ENCODE measurements around the gene DNER.

GRCh38 chr2:229654437-229654836 lies 59.9 kb downstream of the DNER start:
- TF ChIP-seq CTCF (IDR thresholded peaks at IDR 0.05 in 2 of 3, conservative IDR thresholded peaks at IDR 0.05 in 1 of 3; ENCODE audit: control insufficient read depth in 2 of 3, extremely low read depth in 1 of 3, insufficient read depth in 1 of 3, low read depth in 3 of 3, low read length in 3 of 3) (no peak), SREBF2 (IDR thresholded peaks at IDR 0.05; ENCODE audit: low read length) (no peak), MXI1 (IDR thresholded peaks at IDR 0.05; ENCODE audit: low read depth, low read length) (no peak), NFIC (IDR thresholded peaks at IDR 0.05; ENCODE audit: low read depth, low read length) (no peak), REST (IDR thresholded peaks at IDR 0.05; ENCODE audit: low read depth, low read length) (no peak), SIN3A (IDR thresholded peaks at IDR 0.05; ENCODE audit: low read depth, low read length) (no peak), ZZZ3 (IDR thresholded peaks at IDR 0.05; ENCODE audit: control insufficient read depth, insufficient read length, low read depth) (no peak), POLR2A (IDR thresholded peaks at IDR 0.05; ENCODE audit: low read depth, low read length) (no peak), CBFB (IDR thresholded peaks at IDR 0.05; ENCODE audit: low read depth) (no peak), MEF2A (IDR thresholded peaks at IDR 0.05; ENCODE audit: insufficient read depth, low read depth, low read length) (no peak)
